Panc1 (cell line): ENCODE results near the gene KLF2. TPM values are rescaled to one million over a fixed set of nuclear protein-coding genes. Genes with fewer than 3 reads are reported as not detected.
A peak's percentile ranks its signal among the peaks of the same experiment; 100 is the strongest.

ENCODE experiments used
- ATAC-seq: fragments of 200-7000 bp; cut with Tn5 transposase; 2 replicates; pipeline ENCODE4 v1.9.1; 2020; ENCODE audit warnings: mild to moderate bottlenecking, moderate library complexity
- BruUV-seq: library from RNA; stranded (reverse); fragments of 400-500 nt; replicated peaks from 2 replicates; lab custom pipeline; 2021; lab: Mats Ljungman, UMichigan
- CTCF ChIA-PET: fragments of 300-600 bp; sonication (Branson Sonifier 250); formaldehyde crosslinking; loops from one replicate; lab custom pipeline; 2022; ENCODE audit warnings: antibody characterized with exemption; lab: Charles Lee
- POLR2A ChIA-PET: fragments of 300-600 bp; sonication (Branson Sonifier 250); formaldehyde crosslinking; loops from one replicate; lab custom pipeline; 2022; ENCODE audit warnings: antibody characterized with exemption; lab: Charles Lee
- DNase-seq: peaks from one replicate; pipeline ENCODE4 v3.0.0-alpha.2; 2010; ENCODE audit warnings: low read depth, low spot score
- H3K27ac ChIP-seq: 2 replicates; pipeline ENCODE4 v1.5.1; 2011; ENCODE audit warnings: mild to moderate bottlenecking, low read length, inconsistent platforms
- H3K27me3 ChIP-seq: fragments of 200-500 bp; sonication (Bioruptor generic); 2 replicates; pipeline ENCODE4 v1.6.0; 2014; ENCODE audit warnings: low read length, inconsistent platforms; ENCODE audit not compliant: control insufficient read depth, insufficient read depth
- H3K36me3 ChIP-seq: fragments of 200-500 bp; sonication (Bioruptor generic); 2 replicates; pipeline ENCODE4 v1.5.1; 2014; ENCODE audit warnings: inconsistent platforms, mild to moderate bottlenecking, low read length, moderate library complexity; ENCODE audit not compliant: control insufficient read depth, insufficient read depth
- H3K4me1 ChIP-seq: 2 replicates; pipeline ENCODE4 v1.5.1; 2011; ENCODE audit warnings: inconsistent platforms, mild to moderate bottlenecking, low read length, moderate library complexity; ENCODE audit not compliant: control insufficient read depth, insufficient read depth
- H3K4me3 ChIP-seq, 2 experiments: 2 replicates each; pipeline ENCODE4 v1.5.1; 2011 to 2012; ENCODE audit warnings: low read depth in 2 of 2, low read length in 2 of 2, mild to moderate bottlenecking in 2 of 2, inconsistent platforms in 1 of 2, moderate library complexity in 1 of 2
- H3K9me3 ChIP-seq: fragments of 200-500 bp; sonication (Bioruptor generic); 2 replicates; pipeline ENCODE4 v1.5.1; 2014; ENCODE audit warnings: low read depth, mild to moderate bottlenecking, inconsistent platforms, low read length, moderate library complexity; ENCODE audit not compliant: control insufficient read depth, insufficient read depth
- POLR2AphosphoS5 ChIP-seq: IDR thresholded peaks from 2 replicates; pipeline ENCODE4 v1.6.1; 2012; ENCODE audit warnings: mild to moderate bottlenecking, low read depth, low read length, moderate library complexity
- SIN3A ChIP-seq: IDR thresholded peaks from 2 replicates; pipeline ENCODE4 v1.6.1; 2012; ENCODE audit warnings: low read depth, mild to moderate bottlenecking, low read length, moderate library complexity, borderline replicate concordance; ENCODE audit not compliant: insufficient read depth
- TCF7L2 ChIP-seq: IDR thresholded peaks from 2 replicates; pipeline ENCODE4 v1.6.1; 2011; ENCODE audit warnings: mild to moderate bottlenecking, low read depth, low read length, inconsistent platforms
- in situ Hi-C: cut with HindIII; loops from 2 replicates; pipeline ENCODE4 v1.10.0; 2016; ENCODE audit warnings: low sequenced_read_pairs, low pct_unique_long_range_greater_than_20kb
- intact Hi-C: fragments of 100-400 bp; cut with micrococcal nuclease; formaldehyde crosslinking; loops from one replicate; pipeline ENCODE4 v1.10.0; 2022; ENCODE audit not compliant: unreplicated experiment
- total RNA-seq: library from RNA; stranded (reverse); gene quantifications from one replicate; pipeline ENCODE4 v1.2.1, GENCODE V29; 2021; ENCODE audit not compliant: unreplicated experiment
- TF ChIP-seq, protein P1 (sequence below): fragments of 450-650 bp; IDR thresholded peaks from 2 replicates; pipeline ENCODE4 v1.5.1; 2017; ENCODE audit warnings: mild to moderate bottlenecking
- TF ChIP-seq, protein P2 (sequence below), 2 experiments: IDR thresholded peaks; 2 replicates each; pipeline ENCODE4 v1.6.1; 2011 to 2012; ENCODE audit warnings: low read depth in 2 of 2, control low read depth in 1 of 2, low read length in 1 of 2, mild to moderate bottlenecking in 1 of 2, moderate library complexity in 1 of 2; ENCODE audit not compliant: insufficient read depth in 1 of 2

KLF2 gene
- total RNA-seq, 1 experiment from 2014 or later, result 3.5 TPM

GRCh38 chr19:16337809-16338469, 13.3 kb downstream of the KLF2 start:
- Histone ChIP-seq H3K36me3 (no peaks in the 10 kb centered on the region), H3K4me1 (peaks cover 16% of the 10 kb centered on the region), H3K27me3 (no peaks in the 10 kb centered on the region), H3K9me3 (no peaks in the 10 kb centered on the region), H3K27ac (peak overlapping the region; percentile 54; the same call in 1 of the 2 replicates), H3K4me3 (no peak overlapping the region)
- in situ Hi-C loops, result no loop called here
- intact Hi-C loops, result no loop called here
- TF ChIP-seq, protein P1, sequence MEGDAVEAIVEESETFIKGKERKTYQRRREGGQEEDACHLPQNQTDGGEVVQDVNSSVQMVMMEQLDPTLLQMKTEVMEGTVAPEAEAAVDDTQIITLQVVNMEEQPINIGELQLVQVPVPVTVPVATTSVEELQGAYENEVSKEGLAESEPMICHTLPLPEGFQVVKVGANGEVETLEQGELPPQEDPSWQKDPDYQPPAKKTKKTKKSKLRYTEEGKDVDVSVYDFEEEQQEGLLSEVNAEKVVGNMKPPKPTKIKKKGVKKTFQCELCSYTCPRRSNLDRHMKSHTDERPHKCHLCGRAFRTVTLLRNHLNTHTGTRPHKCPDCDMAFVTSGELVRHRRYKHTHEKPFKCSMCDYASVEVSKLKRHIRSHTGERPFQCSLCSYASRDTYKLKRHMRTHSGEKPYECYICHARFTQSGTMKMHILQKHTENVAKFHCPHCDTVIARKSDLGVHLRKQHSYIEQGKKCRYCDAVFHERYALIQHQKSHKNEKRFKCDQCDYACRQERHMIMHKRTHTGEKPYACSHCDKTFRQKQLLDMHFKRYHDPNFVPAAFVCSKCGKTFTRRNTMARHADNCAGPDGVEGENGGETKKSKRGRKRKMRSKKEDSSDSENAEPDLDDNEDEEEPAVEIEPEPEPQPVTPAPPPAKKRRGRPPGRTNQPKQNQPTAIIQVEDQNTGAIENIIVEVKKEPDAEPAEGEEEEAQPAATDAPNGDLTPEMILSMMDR, result no peak
- no peak for TF ChIP-seq TCF7L2
- POLR2A ChIA-PET, result interaction anchor here (0.6 kb wide), 1 partner anchor 99 kb away, joined by 3 read pairs; no protein-coding TSS in a partner anchor
- ATAC-seq (peak; percentile 47; the same call in 1 of the 2 replicates), DNase-seq (no peak)
- CTCF ChIA-PET, result no interaction called here
- no TSS peak for BruUV-seq

- BruUV-seq, result no TSS peak
- Histone ChIP-seq H3K27ac (peak overlapping the region; percentile 54), H3K9me3 (no peaks in the 10 kb centered on the region), H3K36me3 (no peaks in the 10 kb centered on the region), H3K27me3 (no peaks in the 10 kb centered on the region), H3K4me3 (no peak overlapping the region), H3K4me1 (peaks cover 16% of the 10 kb centered on the region)
- in situ Hi-C loops, result no loop called here
- ATAC-seq (peak; percentile 79), DNase-seq (no peak)
- POLR2A ChIA-PET, result interaction anchor here (0.6 kb wide), 2 partner anchors 100 to 194 kb away, joined by 3 to 5 read pairs; no protein-coding TSS in a partner anchor
- CTCF ChIA-PET, result interaction anchor here (0.6 kb wide), 1 partner anchor 88 kb away, joined by 4 read pairs; no protein-coding TSS in a partner anchor
- intact Hi-C loops, result no loop called here
- TF ChIP-seq, protein P1, result no peak
- no peak for TF ChIP-seq SIN3A
Observed at GRCh38 chr19:16338470-16339360, 14.1 kb downstream of the KLF2 start.

GRCh38 chr19:16339361-16339725, 14.7 kb downstream of the KLF2 start:
- CTCF ChIA-PET, result interaction anchor here (0.6 kb wide), 1 partner anchor 89 kb away, joined by 4 read pairs; no protein-coding TSS in a partner anchor
- H3K4me3 ChIP-seq, result no peak overlapping the region

More at GRCh38 chr19:16339361-16339725, 14.7 kb downstream of the KLF2 start:
- Histone ChIP-seq H3K4me1 (peaks cover 16% of the 10 kb centered on the region), H3K27ac (peak overlapping the region; percentile 54), H3K27me3 (no peaks in the 10 kb centered on the region), H3K9me3 (no peaks in the 10 kb centered on the region), H3K36me3 (no peaks in the 10 kb centered on the region)
- ATAC-seq (no peak), DNase-seq (no peak)
- no TSS peak for BruUV-seq
- POLR2A ChIA-PET, result interaction anchor here (0.6 kb wide), 1 partner anchor 195 kb away, joined by 5 read pairs; no protein-coding TSS in a partner anchor
- no peak for TF ChIP-seq SIN3A
- TF ChIP-seq POLR2AphosphoS5, result no peak
- TF ChIP-seq, protein P2, sequence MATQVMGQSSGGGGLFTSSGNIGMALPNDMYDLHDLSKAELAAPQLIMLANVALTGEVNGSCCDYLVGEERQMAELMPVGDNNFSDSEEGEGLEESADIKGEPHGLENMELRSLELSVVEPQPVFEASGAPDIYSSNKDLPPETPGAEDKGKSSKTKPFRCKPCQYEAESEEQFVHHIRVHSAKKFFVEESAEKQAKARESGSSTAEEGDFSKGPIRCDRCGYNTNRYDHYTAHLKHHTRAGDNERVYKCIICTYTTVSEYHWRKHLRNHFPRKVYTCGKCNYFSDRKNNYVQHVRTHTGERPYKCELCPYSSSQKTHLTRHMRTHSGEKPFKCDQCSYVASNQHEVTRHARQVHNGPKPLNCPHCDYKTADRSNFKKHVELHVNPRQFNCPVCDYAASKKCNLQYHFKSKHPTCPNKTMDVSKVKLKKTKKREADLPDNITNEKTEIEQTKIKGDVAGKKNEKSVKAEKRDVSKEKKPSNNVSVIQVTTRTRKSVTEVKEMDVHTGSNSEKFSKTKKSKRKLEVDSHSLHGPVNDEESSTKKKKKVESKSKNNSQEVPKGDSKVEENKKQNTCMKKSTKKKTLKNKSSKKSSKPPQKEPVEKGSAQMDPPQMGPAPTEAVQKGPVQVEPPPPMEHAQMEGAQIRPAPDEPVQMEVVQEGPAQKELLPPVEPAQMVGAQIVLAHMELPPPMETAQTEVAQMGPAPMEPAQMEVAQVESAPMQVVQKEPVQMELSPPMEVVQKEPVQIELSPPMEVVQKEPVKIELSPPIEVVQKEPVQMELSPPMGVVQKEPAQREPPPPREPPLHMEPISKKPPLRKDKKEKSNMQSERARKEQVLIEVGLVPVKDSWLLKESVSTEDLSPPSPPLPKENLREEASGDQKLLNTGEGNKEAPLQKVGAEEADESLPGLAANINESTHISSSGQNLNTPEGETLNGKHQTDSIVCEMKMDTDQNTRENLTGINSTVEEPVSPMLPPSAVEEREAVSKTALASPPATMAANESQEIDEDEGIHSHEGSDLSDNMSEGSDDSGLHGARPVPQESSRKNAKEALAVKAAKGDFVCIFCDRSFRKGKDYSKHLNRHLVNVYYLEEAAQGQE (IDR thresholded peaks at IDR 0.05; ENCODE audit: insufficient read depth in 1 of 2, low read depth in 2 of 2, low read length in 1 of 2), result no peak
- TF ChIP-seq, protein P1, result no peak
- TF ChIP-seq TCF7L2, result no peak
- intact Hi-C loops (no loop called here), in situ Hi-C loops (no loop called here)
